HG03280 (cell line): Measurements from ENCODE around the gene RXFP1.
A peak's percentile ranks its signal among the peaks of the same experiment; 100 is the strongest.
"Not testable (repeated sequence)": the region's sequence is repeated elsewhere in the genome, so short reads cannot be mapped to it uniquely, and the experiment has no call there.

ENCODE experiments used
- ATAC-seq: cut with Tn5 transposase; IDR thresholded peaks from one replicate; pipeline ENCODE4 v1.9.1; 2021; ENCODE audit warnings: mild to moderate bottlenecking, moderate library complexity; ENCODE audit not compliant: unreplicated experiment

RXFP1 gene

GRCh38 chr4:158606969-158607368 is 85.3 kb downstream of the RXFP1 start:
- no peak for ATAC-seq

GRCh38 chr4:158609116-158609515 is 87.4 kb downstream of the RXFP1 start:
- ATAC-seq = no peak

GRCh38 chr4:158610790-158611189 is 89.1 kb downstream of the RXFP1 start:
- ATAC-seq = peak; percentile 85

DNA sequence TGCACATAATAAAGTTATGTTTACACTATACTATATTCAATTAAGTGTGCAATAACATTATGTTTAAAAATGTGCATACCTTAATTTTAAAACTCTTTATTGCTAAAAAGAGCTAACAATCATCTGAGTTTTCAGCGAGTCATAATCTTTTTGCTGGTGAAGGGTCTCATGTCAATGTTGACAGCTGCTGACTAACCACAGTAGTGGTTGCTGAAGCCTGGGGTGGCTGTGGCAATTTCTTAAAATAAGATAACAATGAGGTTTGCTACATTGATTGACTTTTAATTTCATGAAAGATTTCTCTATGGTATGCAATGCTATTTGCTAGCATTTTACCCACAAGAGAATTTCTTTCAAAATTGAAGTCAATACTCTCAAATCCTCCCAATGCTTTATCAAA is 91.4 kb downstream of the RXFP1 start:
- ATAC-seq = no peak

- no peak for ATAC-seq
These were observed 96.3 kb downstream of the RXFP1 start for GRCh38 chr4:158617956-158618355.

- ATAC-seq = no peak
These were observed 100.0 kb downstream of the RXFP1 start for GRCh38 chr4:158621729-158622128.

DNA sequence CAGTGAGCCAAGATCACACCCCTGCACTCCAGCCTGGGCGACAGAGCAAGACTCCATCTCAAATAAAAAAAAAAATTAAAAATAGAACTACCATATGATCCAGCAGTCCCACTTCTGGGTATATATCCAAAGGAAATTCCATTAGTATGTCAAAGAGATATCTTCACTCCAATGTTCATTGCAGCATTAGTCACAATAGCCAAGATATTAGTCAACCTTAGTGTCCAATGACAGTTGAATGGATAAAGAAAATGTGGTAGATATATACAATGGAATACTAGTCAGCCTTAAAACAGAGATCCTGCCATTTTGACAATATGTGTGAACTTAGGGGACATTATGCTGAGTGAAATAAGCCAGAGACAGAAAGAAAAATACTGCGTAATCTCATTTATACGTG is 100.6 kb downstream of the RXFP1 start:
- ATAC-seq = no peak

DNA sequence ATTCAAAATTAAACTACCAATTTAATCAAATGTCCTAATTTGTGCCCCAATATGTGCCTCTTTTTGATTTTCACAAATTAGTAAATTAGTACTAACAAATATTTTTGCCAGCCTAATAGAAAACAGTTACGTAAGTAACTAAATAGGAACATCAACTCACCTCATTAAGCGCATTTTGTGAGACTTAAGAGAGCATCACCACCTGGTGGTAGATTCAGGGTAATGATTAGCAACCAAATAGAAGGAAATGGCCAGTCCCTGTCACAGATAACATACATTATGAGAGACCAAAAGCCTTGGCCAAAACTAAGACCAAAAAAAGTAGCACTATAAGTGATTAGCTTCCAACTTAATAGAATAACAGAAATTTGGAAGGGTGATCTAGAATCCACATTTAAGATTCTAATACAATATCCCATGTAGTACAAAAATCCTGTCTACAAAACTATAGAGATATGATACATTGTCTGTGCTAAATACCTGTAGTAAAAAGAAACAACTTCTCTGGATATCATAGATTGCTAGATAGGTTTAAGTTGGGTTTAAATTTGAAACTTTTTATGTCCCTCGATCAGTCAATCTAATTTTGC is 103.3 kb downstream of the RXFP1 start:
- ATAC-seq = peak; percentile 90

GRCh38 chr4:158625544-158625943 is 103.9 kb downstream of the RXFP1 start:
- no peak for ATAC-seq

- ATAC-seq = no peak
These were observed 109.2 kb downstream of the RXFP1 start for GRCh38 chr4:158630893-158631292.

DNA sequence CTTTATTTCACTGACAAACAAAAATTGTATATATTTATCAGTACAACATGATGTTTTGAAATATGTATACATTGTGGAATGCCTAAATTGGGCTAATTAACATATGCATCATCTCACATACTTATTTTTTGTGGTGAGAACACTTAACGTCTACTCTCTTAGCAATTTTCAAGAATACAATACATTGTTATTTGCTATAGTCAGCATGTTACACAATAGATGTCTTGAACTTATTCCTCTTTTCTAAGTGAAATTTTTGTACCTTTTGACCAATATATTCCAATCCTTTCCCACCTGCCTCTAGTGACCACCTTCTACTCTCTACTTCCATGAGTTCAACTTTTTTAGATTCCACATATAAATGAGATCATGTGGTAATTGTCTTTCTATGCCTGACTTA is 114.9 kb downstream of the RXFP1 start:
- no peak for ATAC-seq

DNA sequence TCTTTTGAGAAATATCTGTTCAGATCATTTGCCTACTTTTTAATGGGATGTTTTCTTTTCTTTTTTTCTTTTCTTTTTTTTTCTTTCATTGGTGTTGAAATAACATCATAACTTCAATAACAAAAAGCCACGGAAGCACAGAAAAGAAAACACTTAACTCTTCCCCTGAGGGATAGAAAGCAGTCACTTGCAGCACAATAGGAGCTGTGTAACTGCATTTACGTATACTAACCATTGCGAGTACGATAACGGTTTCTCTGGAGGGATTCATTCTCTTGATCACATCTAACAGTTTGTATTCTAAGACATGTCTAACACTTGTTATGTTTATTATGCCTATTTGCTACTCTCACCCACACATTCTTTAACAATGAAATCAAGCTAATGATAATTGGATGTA is 122.7 kb downstream of the RXFP1 start:
- ATAC-seq = no peak

DNA sequence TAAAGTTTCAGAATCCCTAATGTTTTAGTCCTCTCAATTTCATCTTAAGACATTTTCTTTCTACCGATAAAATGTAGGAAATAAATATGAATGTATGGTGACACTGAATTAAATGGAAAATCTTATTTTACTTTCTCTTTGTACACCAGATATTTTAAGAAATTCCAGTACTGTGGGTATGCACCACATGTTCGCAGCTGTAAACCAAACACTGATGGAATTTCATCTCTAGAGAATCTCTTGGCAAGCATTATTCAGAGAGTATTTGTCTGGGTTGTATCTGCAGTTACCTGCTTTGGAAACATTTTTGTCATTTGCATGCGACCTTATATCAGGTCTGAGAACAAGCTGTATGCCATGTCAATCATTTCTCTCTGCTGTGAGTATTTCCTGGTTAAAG is 123.1 kb downstream of the RXFP1 start:
- no peak for ATAC-seq

DNA sequence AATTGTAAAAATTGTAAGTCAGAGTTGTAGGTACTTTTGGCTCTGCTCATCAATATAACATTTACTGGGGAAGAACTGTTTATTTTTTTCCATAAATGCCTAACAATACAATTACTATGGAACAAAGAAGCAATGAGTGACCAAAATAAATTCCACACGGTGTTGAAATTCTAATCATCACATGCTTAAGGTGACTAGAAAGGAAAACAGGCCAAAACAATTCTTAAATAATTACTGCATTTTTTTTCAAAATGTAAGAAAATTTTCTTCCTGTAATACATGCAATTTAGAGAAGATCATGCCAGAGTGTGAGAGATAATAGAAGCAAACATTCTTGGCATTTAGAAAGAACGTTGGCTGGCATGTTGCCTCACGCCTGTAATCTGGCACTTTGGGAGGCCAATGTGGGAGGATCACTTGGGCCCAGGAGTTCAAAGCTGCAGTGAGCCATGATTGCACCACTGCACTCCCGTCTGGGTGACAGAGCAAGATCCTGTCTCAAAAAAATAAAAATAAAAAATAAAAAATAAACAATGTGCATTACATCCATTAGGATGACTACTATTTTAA is 127.5 kb downstream of the RXFP1 start:
- no peak for ATAC-seq

DNA sequence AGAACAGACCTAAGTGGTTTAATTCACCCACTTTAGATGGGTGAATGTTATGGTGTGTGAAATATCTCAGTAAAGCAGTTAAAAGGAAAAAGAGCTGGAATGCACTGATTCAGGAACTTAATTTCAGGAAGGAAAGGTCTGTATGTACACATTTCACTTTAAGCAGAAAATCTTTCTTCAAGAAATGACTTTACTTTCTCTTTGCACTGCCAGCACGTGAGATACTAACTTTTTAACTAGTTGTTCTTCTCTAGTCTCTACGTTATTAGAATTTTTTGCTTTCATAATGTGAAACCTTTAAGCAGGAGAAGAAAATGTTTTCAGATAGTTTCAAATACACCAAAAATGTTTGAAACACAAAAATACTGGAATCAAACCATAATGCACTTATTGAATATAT is 131.2 kb downstream of the RXFP1 start:
- ATAC-seq = no peak

DNA sequence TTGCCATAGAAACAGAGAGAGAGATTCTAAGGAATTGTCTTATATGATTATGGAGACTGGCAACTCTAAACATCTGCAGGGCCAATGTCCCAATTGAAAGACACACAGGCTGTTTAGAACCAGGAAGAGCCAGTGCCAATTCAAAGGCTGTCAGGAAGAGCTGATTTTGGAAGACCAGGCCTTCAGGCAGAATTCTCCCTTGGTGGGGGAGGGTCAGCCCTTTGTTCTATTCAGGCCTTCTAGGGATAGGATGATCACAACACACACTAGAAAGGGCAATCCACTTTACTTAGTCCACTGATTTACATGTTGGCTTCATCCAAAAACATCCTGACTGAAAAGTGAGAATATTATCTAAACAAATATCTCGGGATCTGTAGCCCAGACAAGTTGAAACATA is 134.8 kb downstream of the RXFP1 start:
- no peak for ATAC-seq

- no peak for ATAC-seq
These were observed 135.6 kb downstream of the RXFP1 start for GRCh38 chr4:158657291-158657690.

DNA sequence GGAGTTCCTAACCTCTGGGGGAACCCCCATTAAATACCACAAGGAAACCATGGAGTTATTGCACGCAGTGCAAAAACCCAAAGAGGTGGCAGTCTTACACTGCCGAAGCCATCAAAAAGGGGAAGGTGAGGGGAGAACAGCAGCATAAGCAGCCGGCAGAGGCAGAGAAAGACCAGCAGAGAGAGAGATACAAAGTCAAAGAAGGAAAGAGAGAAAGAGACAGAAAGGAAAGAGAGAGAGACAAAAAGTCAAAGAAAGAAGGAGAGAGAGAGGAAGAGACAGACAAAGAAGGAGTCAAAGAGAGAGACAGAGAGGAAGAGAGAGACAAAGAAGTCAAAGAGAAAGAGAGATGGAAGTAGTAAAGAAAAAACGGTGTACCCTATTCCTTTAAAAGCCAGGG is 141.6 kb downstream of the RXFP1 start:
- not testable (repeated sequence) for ATAC-seq

DNA sequence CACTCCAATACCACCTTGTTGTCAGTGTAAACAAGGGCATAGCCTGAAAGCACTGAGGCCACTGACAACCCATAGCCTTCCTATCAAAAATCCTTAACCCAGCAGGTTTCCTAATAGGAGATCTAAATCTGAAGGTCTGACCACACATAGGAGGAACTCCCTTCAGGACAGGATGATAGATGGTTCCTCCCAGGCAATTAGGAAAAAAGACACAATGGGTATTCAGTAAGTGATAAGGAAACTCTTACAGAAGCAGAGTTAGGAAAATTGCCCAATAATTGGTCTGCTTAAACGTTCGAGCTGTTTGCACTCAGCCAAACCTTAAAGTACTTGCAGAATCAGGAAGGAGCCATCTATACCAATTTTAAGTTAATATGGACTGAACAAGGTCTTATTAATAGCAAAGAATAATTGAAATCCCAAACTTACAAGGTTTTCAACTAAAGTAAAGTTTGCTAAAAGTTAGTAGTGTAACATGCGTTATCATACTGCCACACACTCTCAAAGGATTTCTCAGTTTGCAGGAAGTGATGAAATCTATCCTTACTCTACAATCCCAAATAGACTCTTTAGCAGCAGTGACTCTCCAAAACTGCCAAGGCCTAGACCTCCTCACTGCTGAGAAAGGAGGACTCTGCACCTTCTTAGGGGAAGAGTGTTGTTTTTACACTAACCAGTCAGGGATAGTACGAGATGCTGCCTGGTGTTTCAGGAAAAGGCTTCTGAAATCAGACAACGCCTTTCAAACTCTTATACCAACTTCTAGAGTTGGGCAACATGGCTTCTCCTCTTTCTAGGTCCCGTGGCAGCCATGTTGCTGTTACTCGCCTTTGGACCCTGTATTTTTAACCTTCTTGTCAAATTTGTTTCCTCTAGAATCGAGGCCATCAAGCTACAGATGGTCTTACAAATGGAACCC is 142.3 kb downstream of the RXFP1 start:
- ATAC-seq = not testable (repeated sequence)

DNA sequence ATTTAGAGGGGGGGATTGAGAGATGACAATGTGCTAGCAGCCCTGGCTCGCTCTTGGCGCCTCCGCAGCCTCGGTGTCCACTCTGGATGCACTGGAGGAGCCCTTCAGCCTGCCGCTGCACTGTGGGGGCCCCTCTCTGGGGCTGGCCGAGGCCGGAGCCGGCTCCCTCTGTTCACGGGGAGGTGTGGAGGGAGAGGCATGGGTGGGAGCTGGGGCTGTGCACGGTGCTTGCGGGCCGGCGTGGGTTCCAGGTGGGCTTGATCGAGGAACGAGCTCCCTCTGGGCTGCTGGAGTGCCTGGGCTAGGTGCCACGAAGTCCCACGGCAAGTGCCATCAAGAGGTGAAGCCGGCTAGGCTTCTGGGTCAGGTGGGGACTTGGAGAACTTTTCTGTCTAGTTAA is 143.1 kb downstream of the RXFP1 start:
- no peak for ATAC-seq

DNA sequence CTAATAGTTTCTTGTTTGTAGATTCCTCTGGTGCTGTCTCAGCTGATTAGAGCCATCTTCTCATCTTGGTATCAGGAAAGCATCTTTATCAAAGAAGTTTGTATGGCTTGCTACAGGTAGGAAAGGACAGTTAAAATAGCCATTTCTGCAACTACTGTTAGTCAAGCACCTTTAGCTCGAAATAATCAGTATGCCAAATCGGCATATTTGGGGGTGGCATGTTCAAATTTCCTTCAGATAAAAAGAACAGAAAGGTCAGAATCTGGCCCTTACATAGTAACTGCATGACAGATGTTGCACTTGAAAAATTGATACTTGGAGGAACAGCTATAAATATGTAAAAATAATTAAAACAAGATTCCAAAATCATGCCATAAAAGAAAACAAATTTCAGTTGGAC is 145.2 kb downstream of the RXFP1 start:
- ATAC-seq = no peak

DNA sequence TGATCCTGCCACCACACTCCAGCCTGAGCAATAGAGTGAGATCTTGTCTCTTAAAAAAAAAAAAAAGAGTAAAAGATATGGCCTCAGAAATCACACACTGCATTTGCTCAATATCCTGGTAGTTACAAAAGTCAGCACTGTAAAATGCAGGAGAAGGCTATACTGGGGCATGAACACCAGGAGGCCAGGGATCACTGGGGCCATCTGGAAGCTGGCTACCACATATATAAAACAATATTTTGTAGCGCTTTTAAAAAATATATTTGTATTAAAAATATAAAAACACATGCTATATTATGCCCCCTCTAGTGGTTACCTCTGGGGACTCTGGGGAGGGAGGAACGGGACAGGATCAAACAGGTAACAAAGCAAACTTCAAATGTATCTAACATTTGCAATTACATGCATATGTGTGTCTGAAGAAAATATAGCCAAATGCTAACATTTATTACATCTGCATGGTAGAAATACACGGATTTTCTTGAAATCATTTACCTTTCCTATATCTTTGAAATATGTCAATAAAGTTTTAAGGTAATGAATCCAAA is 146.0 kb downstream of the RXFP1 start:
- no peak for ATAC-seq
